Nephron (organoid): ENCODE measurements around the gene GARIN5B.
"Not testable (repeated sequence)": the region's sequence is repeated elsewhere in the genome, so short reads cannot be mapped to it uniquely, and the experiment has no call there.

Experiments used
- H3K27ac Mint-ChIP-seq, 3 experiments: 2 replicates each; pipeline ENCODE4 v1.8.0; 2020; ENCODE audit warnings: mixed read lengths in 3 of 3, mild to moderate bottlenecking in 2 of 3, moderate library complexity in 1 of 3
- H3K27me3 Mint-ChIP-seq: 2 replicates; pipeline ENCODE4 v1.8.0; 2021; ENCODE audit warnings: low read depth, mild to moderate bottlenecking, moderate library complexity, mixed read lengths
- H3K36me3 Mint-ChIP-seq: 2 replicates; pipeline ENCODE4 v1.8.0; 2020; ENCODE audit warnings: low read depth, mixed read lengths
- H3K4me1 Mint-ChIP-seq: 2 replicates; pipeline ENCODE4 v1.8.0; 2020; ENCODE audit warnings: mixed read lengths
- H3K4me3 Mint-ChIP-seq, 3 experiments: 2 replicates each; pipeline ENCODE4 v1.8.0; 2020; ENCODE audit warnings: mild to moderate bottlenecking in 3 of 3, mixed read lengths in 3 of 3, moderate library complexity in 2 of 3
- H3K9me3 Mint-ChIP-seq: 2 replicates; pipeline ENCODE4 v1.8.0; 2020; ENCODE audit warnings: mixed read lengths
- CTCF ChIP-seq, 3 experiments: fragments of 200-600 bp; sonication (generic); IDR thresholded peaks; one replicate each; pipeline ENCODE4 v1.5.0; 2021; ENCODE audit warnings: antibody characterized with exemption in 3 of 3; ENCODE audit not compliant: unreplicated experiment in 3 of 3

The GARIN5B gene

GRCh38 chr19:55333870-55334269 lies 29.2 kb downstream of the GARIN5B start:
- H3K4me3 Mint-ChIP-seq, result no peak overlapping the region
- peak overlapping the region; percentile 60 to 86 (median 60) for H3K27ac Mint-ChIP-seq
- H3K9me3 Mint-ChIP-seq, result no peaks in the 10 kb centered on the region
- no peaks in the 10 kb centered on the region for H3K36me3 Mint-ChIP-seq
- TF ChIP-seq CTCF (IDR thresholded peaks at IDR 0.05; ENCODE audit: unreplicated experiment in 3 of 3), result no peak
- peaks cover 7% of the 10 kb centered on the region for H3K27me3 Mint-ChIP-seq
- peaks cover 6% of the 10 kb centered on the region for H3K4me1 Mint-ChIP-seq

GRCh38 chr19:55329791-55330190 lies 33.3 kb downstream of the GARIN5B start:
- H3K4me3 Mint-ChIP-seq, H3K9me3 Mint-ChIP-seq, H3K27ac Mint-ChIP-seq, H3K4me1 Mint-ChIP-seq, H3K36me3 Mint-ChIP-seq: not testable (repeated sequence)
- peaks cover 12% of the 10 kb centered on the region for H3K27me3 Mint-ChIP-seq

GRCh38 chr19:55328774-55329318 lies 34.2 kb downstream of the GARIN5B start:
- H3K4me3 Mint-ChIP-seq, H3K36me3 Mint-ChIP-seq, H3K4me1 Mint-ChIP-seq, H3K9me3 Mint-ChIP-seq, H3K27ac Mint-ChIP-seq: not testable (repeated sequence)
- H3K27me3 Mint-ChIP-seq, result peaks cover 12% of the 10 kb centered on the region

- H3K36me3 Mint-ChIP-seq, result no peaks in the 10 kb centered on the region
- no peak for TF ChIP-seq CTCF (IDR thresholded peaks at IDR 0.05; ENCODE audit: unreplicated experiment in 3 of 3)
- H3K9me3 Mint-ChIP-seq, result peaks cover 3% of the 10 kb centered on the region
- H3K4me3 Mint-ChIP-seq, result no peak within 1 kb of the TSS
- peaks cover 17% of the 10 kb centered on the region for H3K27me3 Mint-ChIP-seq
- H3K4me1 Mint-ChIP-seq, result no peaks in the 10 kb centered on the region
- no peak within 1 kb of the TSS for H3K27ac Mint-ChIP-seq
These were observed 37.9 kb downstream of the GARIN5B start, which contains the start of gene TMEM150B for GRCh38 chr19:55325172-55325571. Gene TMEM150B (minus strand): TSS chr19:55325341. CDS start chr19:55321036, 4,305 bp downstream.

- Mint-ChIP-seq H3K27ac (no peak overlapping the region), H3K4me1 (no peaks in the 10 kb centered on the region), H3K36me3 (no peaks in the 10 kb centered on the region), H3K9me3 (peaks cover 3% of the 10 kb centered on the region), H3K4me3 (no peak overlapping the region), H3K27me3 (peaks cover 19% of the 10 kb centered on the region)
- no peak for TF ChIP-seq CTCF (IDR thresholded peaks at IDR 0.05; ENCODE audit: unreplicated experiment in 3 of 3)
These were observed 38.4 kb downstream of the GARIN5B start for GRCh38 chr19:55324662-55325061.

GRCh38 chr19:55322204-55322885 lies 40.7 kb downstream of the GARIN5B start:
- no peak for TF ChIP-seq CTCF (IDR thresholded peaks at IDR 0.05; ENCODE audit: unreplicated experiment in 3 of 3)
- Mint-ChIP-seq H3K36me3 (no peaks in the 10 kb centered on the region), H3K4me1 (no peaks in the 10 kb centered on the region), H3K9me3 (no peaks in the 10 kb centered on the region), H3K4me3 (no peak overlapping the region), H3K27ac (no peak overlapping the region), H3K27me3 (peaks cover 17% of the 10 kb centered on the region)
